Naive thymus-derived CD8-positive, alpha-beta T cell (primary cell): Measurements from ENCODE around the gene CADM1. TPM values are rescaled to one million over a fixed set of nuclear protein-coding genes. Genes with fewer than 3 reads are reported as not detected.
"Not testable (repeated sequence)": the region's sequence is repeated elsewhere in the genome, so short reads cannot be mapped to it uniquely, and the experiment has no call there.

Experiments
- ATAC-seq, 2 donors: fragments of 150-1000 bp; cut with Tn5 transposase in 1 of 2; sonication (Bioruptor Pico), chemical (Tn5 transposase) in 1 of 2; 1 replicate in 1 of 2; 2 replicates in 1 of 2; pipeline ENCODE4 v1.10.0; 2021; ENCODE audit warnings: mild to moderate bottlenecking in 2 of 2, moderate library complexity in 2 of 2
- POLR2A ChIA-PET: fragments of 350-600 bp; sonication (Branson Sonifier 250); formaldehyde crosslinking; loops from one replicate; lab custom pipeline; 2021; ENCODE audit warnings: antibody characterized with exemption; lab: Charles Lee
- DNase-seq, 10 donors: peaks; one replicate each; pipeline versions ENCODE4 v3.0.0 to v3.0.0-alpha.2; 2020 to 2022
- H3K27ac Mint-ChIP-seq, 10 donors: one replicate each; pipeline ENCODE4 v1.8.0; 2020 to 2022; ENCODE audit warnings: mild to moderate bottlenecking in 10 of 10, mixed read lengths in 10 of 10, moderate library complexity in 4 of 10, inconsistent platforms in 1 of 10
- H3K27me3 Mint-ChIP-seq, 5 donors: one replicate each; pipeline ENCODE4 v1.8.0; 2021 to 2022; ENCODE audit warnings: mixed read lengths in 5 of 5
- H3K36me3 Mint-ChIP-seq, 3 donors: one replicate each; pipeline ENCODE4 v1.8.0; 2020 to 2022; ENCODE audit warnings: mixed read lengths in 3 of 3, mild to moderate bottlenecking in 2 of 3, inconsistent platforms in 1 of 3
- H3K4me1 Mint-ChIP-seq, 4 donors: one replicate each; pipeline ENCODE4 v1.8.0; 2021 to 2022; ENCODE audit warnings: mixed read lengths in 4 of 4
- H3K4me3 Mint-ChIP-seq, 10 donors: one replicate each; pipeline ENCODE4 v1.8.0; 2020 to 2022; ENCODE audit warnings: mild to moderate bottlenecking in 10 of 10, mixed read lengths in 10 of 10, moderate library complexity in 6 of 10, inconsistent platforms in 1 of 10
- H3K9me3 Mint-ChIP-seq, 9 donors: one replicate each; pipeline ENCODE4 v1.8.0; 2020 to 2022; ENCODE audit warnings: mixed read lengths in 9 of 9, mild to moderate bottlenecking in 3 of 9, inconsistent platforms in 1 of 9, moderate library complexity in 1 of 9
- polyA plus RNA-seq, 3 donors: library from polyadenylated mRNA; unstranded; fragments of 300-500 nt; fragmentation: Illumina TruSeq; gene quantifications; one replicate each; pipeline ENCODE4 v1.2.3, GENCODE V29; 2021
- total RNA-seq, 8 experiments: library from RNA in 2 of 8; stranded (reverse) in 2 of 8; gene quantifications; one replicate each; pipeline ENCODE4 v1.2.3 and lab custom pipeline; 2021 to 2026

CADM1 gene
- total and polyA plus RNA-seq, 5 experiments from 2014 or later, result 3.5 TPM; not detected in 4

GRCh38 chr11:115493905-115494304 lies 10.3 kb downstream of the CADM1 start:
- Mint-ChIP-seq H3K27ac (no peak overlapping the region), H3K27me3 (peaks cover 23 to 35% (median 28%) of the 10 kb centered on the region in 5 donors), H3K9me3 (peaks cover 0 to 23% (median 10%) of the 10 kb centered on the region in 9 donors), H3K36me3 (peaks cover 0 to 8% (median 0%) of the 10 kb centered on the region in 3 donors), H3K4me3 (no peak overlapping the region), H3K4me1 (no peaks in the 10 kb centered on the region)
- ATAC-seq (no peak), DNase-seq (no peak)
- POLR2A ChIA-PET, result no interaction called here

- H3K9me3 Mint-ChIP-seq, result peaks cover 0 to 23% (median 7%) of the 10 kb centered on the region in 9 donors
- DNase-seq (no peak), ATAC-seq (no peak)
- no peaks in the 10 kb centered on the region for H3K4me1 Mint-ChIP-seq
- no peak overlapping the region for H3K4me3 Mint-ChIP-seq
- no peak overlapping the region for H3K27ac Mint-ChIP-seq
- peaks cover 23 to 32% (median 24%) of the 10 kb centered on the region in 5 donors for H3K27me3 Mint-ChIP-seq
- POLR2A ChIA-PET, result no interaction called here
- H3K36me3 Mint-ChIP-seq, result peaks cover 0 to 5% (median 0%) of the 10 kb centered on the region in 3 donors
Observed at GRCh38 chr11:115493488-115493887, 10.7 kb downstream of the CADM1 start.

GRCh38 chr11:115489466-115489865 lies 14.7 kb downstream of the CADM1 start:
- no peak overlapping the region for H3K27ac Mint-ChIP-seq
- peaks cover 1 to 34% (median 7%) of the 10 kb centered on the region in 9 donors for H3K9me3 Mint-ChIP-seq
- POLR2A ChIA-PET, result no interaction called here
- H3K27me3 Mint-ChIP-seq, result peaks cover 10 to 40% (median 20%) of the 10 kb centered on the region in 5 donors
- no peaks in the 10 kb centered on the region for H3K4me1 Mint-ChIP-seq
- DNase-seq, result no peak
- no peak overlapping the region for H3K4me3 Mint-ChIP-seq
- no peak for ATAC-seq
- H3K36me3 Mint-ChIP-seq, result peaks cover 0 to 8% (median 0%) of the 10 kb centered on the region in 3 donors

GRCh38 chr11:115488945-115489344 lies 15.3 kb downstream of the CADM1 start:
- DNase-seq (no peak), ATAC-seq (no peak)
- Mint-ChIP-seq H3K4me3 (no peak overlapping the region), H3K27ac (no peak overlapping the region), H3K4me1 (no peaks in the 10 kb centered on the region), H3K27me3 (peaks cover 10 to 40% (median 20%) of the 10 kb centered on the region in 5 donors), H3K36me3 (peaks cover 0 to 8% (median 0%) of the 10 kb centered on the region in 3 donors), H3K9me3 (peaks cover 1 to 34% (median 7%) of the 10 kb centered on the region in 9 donors)
- POLR2A ChIA-PET, result no interaction called here

- ATAC-seq, result no peak
- peaks cover under 1 to 15% (median 7%) of the 10 kb centered on the region in 5 donors for H3K27me3 Mint-ChIP-seq
- no peak overlapping the region for H3K27ac Mint-ChIP-seq
- no peaks in the 10 kb centered on the region for H3K4me1 Mint-ChIP-seq
- peaks cover 0 to 4% (median 0%) of the 10 kb centered on the region in 3 donors for H3K36me3 Mint-ChIP-seq
- no peak for DNase-seq
- POLR2A ChIA-PET, result no interaction called here
- H3K9me3 Mint-ChIP-seq, result peaks cover 0 to 38% (median 2%) of the 10 kb centered on the region in 9 donors
- no peak overlapping the region for H3K4me3 Mint-ChIP-seq
Observed at GRCh38 chr11:115481528-115481927, 22.7 kb downstream of the CADM1 start.

GRCh38 chr11:115480611-115481010 lies 23.6 kb downstream of the CADM1 start:
- peaks cover 0 to 11% (median 2%) of the 10 kb centered on the region in 5 donors for H3K27me3 Mint-ChIP-seq
- H3K4me1 Mint-ChIP-seq, result no peaks in the 10 kb centered on the region
- no peak for DNase-seq
- no peak overlapping the region for H3K27ac Mint-ChIP-seq
- peaks cover 0 to 30% (median 2%) of the 10 kb centered on the region in 9 donors for H3K9me3 Mint-ChIP-seq
- POLR2A ChIA-PET, result no interaction called here
- H3K4me3 Mint-ChIP-seq, result no peak overlapping the region
- no peak for ATAC-seq
- peaks cover 0 to 4% (median 0%) of the 10 kb centered on the region in 3 donors for H3K36me3 Mint-ChIP-seq

- H3K27ac Mint-ChIP-seq, result no peak overlapping the region
- no peak overlapping the region for H3K4me3 Mint-ChIP-seq
- H3K4me1 Mint-ChIP-seq, result no peaks in the 10 kb centered on the region
- ATAC-seq (no peak), DNase-seq (no peak)
- POLR2A ChIA-PET, result no interaction called here
- no peaks in the 10 kb centered on the region for H3K36me3 Mint-ChIP-seq
- peaks cover 0 to 8% (median 0%) of the 10 kb centered on the region in 5 donors for H3K27me3 Mint-ChIP-seq
- peaks cover 0 to 20% (median 2%) of the 10 kb centered on the region in 9 donors for H3K9me3 Mint-ChIP-seq
Observed at GRCh38 chr11:115477410-115477809, 26.8 kb downstream of the CADM1 start.

- H3K27ac Mint-ChIP-seq, result no peak overlapping the region
- H3K4me3 Mint-ChIP-seq, result no peak overlapping the region
- H3K9me3 Mint-ChIP-seq, result peaks cover 0 to 17% (median 4%) of the 10 kb centered on the region in 9 donors
- POLR2A ChIA-PET, result no interaction called here
- no peaks in the 10 kb centered on the region for H3K36me3 Mint-ChIP-seq
- peaks cover 0 to 6% (median 3%) of the 10 kb centered on the region in 5 donors for H3K27me3 Mint-ChIP-seq
- DNase-seq, result no peak
- no peaks in the 10 kb centered on the region for H3K4me1 Mint-ChIP-seq
- no peak for ATAC-seq
Observed at GRCh38 chr11:115476463-115477286, 27.5 kb downstream of the CADM1 start.

GRCh38 chr11:115475564-115475963 lies 28.7 kb downstream of the CADM1 start:
- Mint-ChIP-seq H3K9me3 (peaks cover 0 to 14% (median 2%) of the 10 kb centered on the region in 9 donors), H3K27ac (no peak overlapping the region), H3K4me1 (no peaks in the 10 kb centered on the region), H3K36me3 (no peaks in the 10 kb centered on the region), H3K27me3 (peaks cover 0 to 15% (median 3%) of the 10 kb centered on the region in 5 donors), H3K4me3 (no peak overlapping the region)
- DNase-seq (no peak), ATAC-seq (no peak)
- POLR2A ChIA-PET, result no interaction called here

- H3K4me3 Mint-ChIP-seq, H3K4me1 Mint-ChIP-seq, DNase-seq, H3K36me3 Mint-ChIP-seq, POLR2A ChIA-PET, H3K27ac Mint-ChIP-seq, ATAC-seq: not testable (repeated sequence)
- Mint-ChIP-seq H3K27me3 (peaks cover 0 to 15% (median 3%) of the 10 kb centered on the region in 5 donors), H3K9me3 (peaks cover 0 to 12% (median 2%) of the 10 kb centered on the region in 9 donors)
Observed at GRCh38 chr11:115474306-115474705, 29.9 kb downstream of the CADM1 start.

GRCh38 chr11:115473167-115473566 lies 31.0 kb downstream of the CADM1 start:
- no peak overlapping the region for H3K27ac Mint-ChIP-seq
- DNase-seq (no peak), ATAC-seq (no peak)
- POLR2A ChIA-PET, result no interaction called here
- peaks cover 0 to 15% (median 3%) of the 10 kb centered on the region in 5 donors for H3K27me3 Mint-ChIP-seq
- no peaks in the 10 kb centered on the region for H3K36me3 Mint-ChIP-seq
- no peaks in the 10 kb centered on the region for H3K4me1 Mint-ChIP-seq
- H3K9me3 Mint-ChIP-seq, result peaks cover 0 to 12% (median 2%) of the 10 kb centered on the region in 9 donors
- no peak overlapping the region for H3K4me3 Mint-ChIP-seq

- ATAC-seq (no peak), DNase-seq (no peak)
- POLR2A ChIA-PET, result no interaction called here
- Mint-ChIP-seq H3K4me1 (no peaks in the 10 kb centered on the region), H3K36me3 (no peaks in the 10 kb centered on the region), H3K4me3 (no peak overlapping the region), H3K9me3 (peaks cover 0 to 12% (median 2%) of the 10 kb centered on the region in 9 donors), H3K27ac (peak overlapping the region in 2 of 10 donors; percentile 6 to 83), H3K27me3 (peaks cover 0 to 15% (median 3%) of the 10 kb centered on the region in 5 donors)
Observed at GRCh38 chr11:115471367-115471766, 32.8 kb downstream of the CADM1 start.

GRCh38 chr11:115470928-115471327 lies 33.3 kb downstream of the CADM1 start:
- no peaks in the 10 kb centered on the region for H3K4me1 Mint-ChIP-seq
- H3K27ac Mint-ChIP-seq, result peak overlapping the region in 1 of 10 donors; percentile 83
- H3K9me3 Mint-ChIP-seq, result peaks cover 0 to 12% (median 2%) of the 10 kb centered on the region in 9 donors
- POLR2A ChIA-PET, result no interaction called here
- ATAC-seq (no peak), DNase-seq (no peak)
- H3K4me3 Mint-ChIP-seq, result no peak overlapping the region
- H3K27me3 Mint-ChIP-seq, result peaks cover 0 to 15% (median 3%) of the 10 kb centered on the region in 5 donors
- no peaks in the 10 kb centered on the region for H3K36me3 Mint-ChIP-seq
